Measurements from ENCODE around the gene C1QTNF2. TPM values are rescaled to one million over a fixed set of nuclear protein-coding genes. Genes with fewer than 3 reads are reported as not detected.

The C1QTNF2 gene
- total RNA-seq, 1 experiment from 2014 or later = 0.20 TPM

DNA sequence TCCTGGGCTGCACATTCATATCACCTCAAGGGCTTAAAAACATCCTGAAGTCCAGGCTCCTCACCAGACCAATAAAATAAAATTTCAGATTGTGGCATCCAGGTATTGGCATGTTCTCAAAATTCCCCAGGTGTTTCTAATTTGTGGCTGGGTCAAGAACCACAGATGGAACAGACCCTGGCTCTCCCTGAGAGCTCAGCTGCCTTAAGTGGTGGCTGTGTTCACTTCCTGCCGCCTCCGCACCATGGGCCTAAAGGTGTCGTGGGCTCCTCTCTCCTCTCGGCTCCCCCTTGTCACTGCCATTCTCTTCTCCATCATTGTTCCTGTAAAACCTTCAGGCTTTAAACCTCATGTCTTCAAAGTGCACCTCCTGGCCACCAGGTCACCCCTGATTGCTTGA is 40.2 kb downstream of the C1QTNF2 start:
- intact Hi-C loops (cut with micrococcal nuclease; ENCODE audit: unreplicated experiment) = no loop called here
- Histone ChIP-seq H3F3A (ENCODE audit: insufficient read depth, low read depth) (peaks cover 11% of the 10 kb centered on the region), H3K27me3 (ENCODE audit: insufficient read depth, low read depth) (no peaks in the 10 kb centered on the region), H3K79me2 (ENCODE audit: low read depth) (no peaks in the 10 kb centered on the region), H3K9me3 (ENCODE audit: insufficient read depth, low read depth) (no peaks in the 10 kb centered on the region), H2AFZ (no peak overlapping the region), H3K4me1 (replicated peaks; ENCODE audit: insufficient read depth) (peaks cover 30% of the 10 kb centered on the region), H3K27ac (no peak overlapping the region), H3K4me2 (no peak overlapping the region), H3K4me3 (no peak overlapping the region), H3K9me2 (ENCODE audit: insufficient read depth) (no peaks in the 10 kb centered on the region), H4K20me1 (ENCODE audit: insufficient read depth) (no peaks in the 10 kb centered on the region), H3K36me3 (ENCODE audit: low read depth) (no peaks in the 10 kb centered on the region)
- DNase-seq = no peak
- ChIA-PET POLR2A (ENCODE audit: unreplicated experiment) (no interaction called here), CTCF (interaction anchor here (0.5 kb wide), 1 partner anchor 249 kb away, joined by 15 read pairs; no protein-coding TSS in a partner anchor)
- BruUV-seq (replicated peaks) = no TSS peak
- TF ChIP-seq EZH2 (IDR thresholded peaks at IDR 0.05; ENCODE audit: low read depth) = no peak
- TF ChIP-seq, protein P1, sequence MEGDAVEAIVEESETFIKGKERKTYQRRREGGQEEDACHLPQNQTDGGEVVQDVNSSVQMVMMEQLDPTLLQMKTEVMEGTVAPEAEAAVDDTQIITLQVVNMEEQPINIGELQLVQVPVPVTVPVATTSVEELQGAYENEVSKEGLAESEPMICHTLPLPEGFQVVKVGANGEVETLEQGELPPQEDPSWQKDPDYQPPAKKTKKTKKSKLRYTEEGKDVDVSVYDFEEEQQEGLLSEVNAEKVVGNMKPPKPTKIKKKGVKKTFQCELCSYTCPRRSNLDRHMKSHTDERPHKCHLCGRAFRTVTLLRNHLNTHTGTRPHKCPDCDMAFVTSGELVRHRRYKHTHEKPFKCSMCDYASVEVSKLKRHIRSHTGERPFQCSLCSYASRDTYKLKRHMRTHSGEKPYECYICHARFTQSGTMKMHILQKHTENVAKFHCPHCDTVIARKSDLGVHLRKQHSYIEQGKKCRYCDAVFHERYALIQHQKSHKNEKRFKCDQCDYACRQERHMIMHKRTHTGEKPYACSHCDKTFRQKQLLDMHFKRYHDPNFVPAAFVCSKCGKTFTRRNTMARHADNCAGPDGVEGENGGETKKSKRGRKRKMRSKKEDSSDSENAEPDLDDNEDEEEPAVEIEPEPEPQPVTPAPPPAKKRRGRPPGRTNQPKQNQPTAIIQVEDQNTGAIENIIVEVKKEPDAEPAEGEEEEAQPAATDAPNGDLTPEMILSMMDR (conservative IDR thresholded peaks at IDR 0.05) = no peak

DNA sequence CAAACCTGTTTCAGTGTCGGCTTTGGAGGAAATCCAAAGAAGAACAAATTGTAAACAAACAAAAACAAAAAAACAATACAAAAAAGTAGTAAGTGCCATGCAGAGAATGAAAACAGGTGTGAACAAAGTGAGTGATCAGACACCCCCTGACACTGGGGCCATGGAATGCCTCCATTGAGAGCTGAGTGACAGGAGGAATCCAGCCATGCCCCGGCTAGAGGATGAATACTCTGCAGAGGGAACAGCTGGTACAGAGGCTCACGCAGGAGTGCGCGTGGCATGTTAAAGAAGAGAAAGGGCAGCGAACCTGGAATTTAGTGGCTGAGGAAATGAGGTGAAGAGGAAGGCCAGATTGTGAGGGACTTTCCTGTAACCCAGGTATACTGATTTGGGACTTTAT is 42.6 kb downstream of the C1QTNF2 start:
- no peak overlapping the region for H3K4me2 ChIP-seq
- H3K9me3 ChIP-seq (ENCODE audit: insufficient read depth, low read depth) = no peaks in the 10 kb centered on the region
- H3K27ac ChIP-seq = no peak overlapping the region
- POLR2A ChIA-PET (ENCODE audit: unreplicated experiment) = no interaction called here
- H3K4me1 ChIP-seq (replicated peaks; ENCODE audit: insufficient read depth) = peaks cover 16% of the 10 kb centered on the region
- TF ChIP-seq EZH2 (IDR thresholded peaks at IDR 0.05; ENCODE audit: low read depth) = no peak
- TF ChIP-seq, protein P1 (conservative IDR thresholded peaks at IDR 0.05) = no peak
- H3K79me2 ChIP-seq (ENCODE audit: low read depth) = no peaks in the 10 kb centered on the region
- no peaks in the 10 kb centered on the region for H3K9me2 ChIP-seq (ENCODE audit: insufficient read depth)
- no peaks in the 10 kb centered on the region for H4K20me1 ChIP-seq (ENCODE audit: insufficient read depth)
- intact Hi-C loops (cut with micrococcal nuclease; ENCODE audit: unreplicated experiment) = loop anchor here (2.0 kb wide), 1 partner anchor 15 kb away; the partner anchor contains the start of gene CCNJL
- BruUV-seq (replicated peaks) = no TSS peak
- H3K4me3 ChIP-seq = no peak overlapping the region
- H3F3A ChIP-seq (ENCODE audit: insufficient read depth, low read depth) = peaks cover 6% of the 10 kb centered on the region; the same call in 1 of the 2 replicates
- H3K36me3 ChIP-seq (ENCODE audit: low read depth) = no peaks in the 10 kb centered on the region
- CTCF ChIA-PET = no interaction called here
- H2AFZ ChIP-seq = no peak overlapping the region
- no peaks in the 10 kb centered on the region for H3K27me3 ChIP-seq (ENCODE audit: insufficient read depth, low read depth)
- DNase-seq = no peak

DNA sequence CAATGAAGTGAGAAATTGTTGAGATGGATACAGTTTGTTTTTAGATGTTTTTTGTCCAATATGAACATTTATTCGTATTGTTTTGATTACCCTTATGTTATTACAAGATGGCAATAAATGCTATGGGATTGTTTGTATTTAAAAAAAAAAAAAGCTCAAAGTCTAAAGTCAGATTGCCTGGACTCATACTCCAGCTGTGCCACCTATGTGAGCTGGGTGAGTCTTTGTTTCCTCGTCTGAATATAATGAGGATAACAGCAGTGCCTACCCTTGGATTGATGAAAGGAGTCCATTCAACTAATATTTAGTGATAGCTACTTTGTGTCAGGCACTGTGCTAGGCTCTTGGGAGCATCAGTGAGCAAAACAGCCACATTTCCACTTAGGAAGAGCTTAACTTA is 43.4 kb downstream of the C1QTNF2 start:
- Histone ChIP-seq H3K27ac (no peak overlapping the region), H3K79me2 (ENCODE audit: low read depth) (no peaks in the 10 kb centered on the region), H3K36me3 (ENCODE audit: low read depth) (no peaks in the 10 kb centered on the region), H3F3A (ENCODE audit: insufficient read depth, low read depth) (peaks cover 6% of the 10 kb centered on the region; the same call in 1 of the 2 replicates), H4K20me1 (ENCODE audit: insufficient read depth) (no peaks in the 10 kb centered on the region), H3K9me3 (ENCODE audit: insufficient read depth, low read depth) (no peaks in the 10 kb centered on the region), H3K9me2 (ENCODE audit: insufficient read depth) (no peaks in the 10 kb centered on the region), H3K27me3 (ENCODE audit: insufficient read depth, low read depth) (no peaks in the 10 kb centered on the region), H3K4me2 (no peak overlapping the region), H3K4me1 (replicated peaks; ENCODE audit: insufficient read depth) (peaks cover 16% of the 10 kb centered on the region), H2AFZ (no peak overlapping the region), H3K4me3 (no peak overlapping the region)
- TF ChIP-seq, protein P1 (conservative IDR thresholded peaks at IDR 0.05) = no peak
- TF ChIP-seq EZH2 (IDR thresholded peaks at IDR 0.05; ENCODE audit: low read depth) = no peak
- intact Hi-C loops (cut with micrococcal nuclease; ENCODE audit: unreplicated experiment) = loop anchor here (2.0 kb wide), 1 partner anchor 14 kb away; the partner anchor contains the start of gene CCNJL
- DNase-seq = no peak
- ChIA-PET POLR2A (ENCODE audit: unreplicated experiment) (interaction anchor here (0.5 kb wide), 1 partner anchor 81 kb away, joined by 5 read pairs; no protein-coding TSS in a partner anchor), CTCF (no interaction called here)
- no TSS peak for BruUV-seq (replicated peaks)
